Tibial nerve (tissue), 4 donors: Measurements from ENCODE around the gene FGGY.

Experiments
- CTCF ChIP-seq, 5 experiments: fragments of 200-600 bp in 3 of 5; fragments of 450-650 bp in 2 of 5; sonication (generic) in 3 of 5; IDR thresholded peaks; one replicate each; pipeline ENCODE4 v1.5.1; 2016 to 2019; ENCODE audit warnings: antibody characterized with exemption in 5 of 5, mild to moderate bottlenecking in 3 of 5, moderate library complexity in 2 of 5
- EP300 ChIP-seq, 2 donors: sonication (generic); formaldehyde crosslinking; IDR thresholded peaks; one replicate each; pipeline ENCODE4 v1.6.1; 2017; ENCODE audit warnings: antibody characterized with exemption in 2 of 2, mild to moderate bottlenecking in 1 of 2
- POLR2A ChIP-seq, 2 donors: fragments of 450-650 bp; IDR thresholded peaks; one replicate each; pipeline ENCODE4 v1.6.1; 2017; ENCODE audit warnings: antibody characterized with exemption in 2 of 2, mild to moderate bottlenecking in 2 of 2, moderate library complexity in 2 of 2

GRCh38 chr1:59692591-59692990 is 395.7 kb downstream of the FGGY start:
- TF ChIP-seq CTCF (IDR thresholded peaks at IDR 0.05) (no peak), EP300 (IDR thresholded peaks at IDR 0.05) (peak in 1 of 2 donors; percentile 57), POLR2A (IDR thresholded peaks at IDR 0.05) (no peak)
